22Rv1 (cell line): ENCODE measurements around the gene ICE1.

ENCODE experiments used
- H3K27ac ChIP-seq: fragments of 450-650 bp; 2 replicates; pipeline ENCODE4 v1.5.1; 2017
- ZFX ChIP-seq: fragments of 450-650 bp; IDR thresholded peaks from 2 replicates; pipeline ENCODE4 v1.6.1; 2017; ENCODE audit warnings: antibody characterized with exemption, borderline replicate concordance
- TF ChIP-seq, protein P1 (sequence below): fragments of 450-650 bp; IDR thresholded peaks from 2 replicates; pipeline ENCODE4 v1.5.1; 2017; ENCODE audit warnings: mild to moderate bottlenecking

Gene ICE1, protein sequence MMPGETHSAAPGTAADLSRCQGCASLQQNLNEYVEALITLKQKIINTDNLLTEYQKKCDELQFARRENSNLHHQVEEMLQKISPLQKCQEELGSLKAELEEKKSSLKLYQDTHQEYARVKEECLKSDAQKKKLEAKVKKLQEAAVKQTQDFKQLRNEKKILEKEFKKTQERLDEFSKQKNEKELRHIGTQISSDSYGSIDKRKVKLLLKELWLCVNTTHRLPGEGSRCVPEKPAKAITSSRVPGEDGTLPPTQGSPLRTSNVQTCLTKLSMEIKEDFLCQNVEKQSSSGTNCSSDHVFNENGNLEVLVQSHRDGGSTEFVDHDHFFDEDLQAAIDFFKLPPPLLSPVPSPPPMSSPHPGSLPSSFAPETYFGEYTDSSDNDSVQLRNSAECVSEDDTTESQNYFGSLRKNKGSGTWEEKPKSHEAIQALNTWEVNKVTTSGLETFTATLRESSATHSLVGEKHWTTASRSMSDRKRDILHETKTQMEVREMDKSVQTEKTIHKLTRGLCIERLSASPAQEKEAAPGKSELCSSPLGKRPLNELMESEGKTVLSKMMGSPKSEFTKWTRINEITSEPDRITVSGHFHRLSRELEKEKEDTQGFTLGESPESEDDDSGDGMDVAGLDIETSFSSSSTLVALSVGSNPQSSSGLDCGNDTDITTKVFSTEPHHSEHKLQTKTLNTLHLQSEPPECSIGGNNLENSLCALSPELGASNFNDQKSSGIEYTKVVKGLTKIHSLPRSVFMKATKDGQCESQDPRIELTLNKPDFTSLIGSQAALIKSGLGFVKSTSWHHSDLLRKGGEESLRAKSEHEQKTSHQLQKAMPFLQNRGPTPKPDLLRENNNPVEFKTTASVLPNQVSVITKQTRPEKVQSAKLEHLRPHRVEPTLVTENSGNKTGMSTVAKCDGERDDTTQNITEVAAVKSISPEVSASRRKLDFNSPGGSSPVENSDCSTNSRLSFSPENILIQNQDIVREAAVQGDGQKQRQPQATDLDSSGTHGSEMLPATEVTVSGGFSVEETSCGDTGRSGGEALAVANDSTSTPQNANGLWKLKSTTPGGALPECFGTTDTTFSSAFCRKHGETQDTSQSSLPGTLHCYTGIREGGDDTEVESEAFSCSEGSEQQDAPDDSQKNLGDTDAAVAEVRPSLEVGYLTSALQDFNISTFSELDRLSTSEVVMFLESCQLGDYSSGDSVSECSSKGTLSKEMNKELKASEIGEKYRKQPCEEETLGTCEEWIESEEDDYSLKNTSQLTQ (N-terminal part only)

DNA sequence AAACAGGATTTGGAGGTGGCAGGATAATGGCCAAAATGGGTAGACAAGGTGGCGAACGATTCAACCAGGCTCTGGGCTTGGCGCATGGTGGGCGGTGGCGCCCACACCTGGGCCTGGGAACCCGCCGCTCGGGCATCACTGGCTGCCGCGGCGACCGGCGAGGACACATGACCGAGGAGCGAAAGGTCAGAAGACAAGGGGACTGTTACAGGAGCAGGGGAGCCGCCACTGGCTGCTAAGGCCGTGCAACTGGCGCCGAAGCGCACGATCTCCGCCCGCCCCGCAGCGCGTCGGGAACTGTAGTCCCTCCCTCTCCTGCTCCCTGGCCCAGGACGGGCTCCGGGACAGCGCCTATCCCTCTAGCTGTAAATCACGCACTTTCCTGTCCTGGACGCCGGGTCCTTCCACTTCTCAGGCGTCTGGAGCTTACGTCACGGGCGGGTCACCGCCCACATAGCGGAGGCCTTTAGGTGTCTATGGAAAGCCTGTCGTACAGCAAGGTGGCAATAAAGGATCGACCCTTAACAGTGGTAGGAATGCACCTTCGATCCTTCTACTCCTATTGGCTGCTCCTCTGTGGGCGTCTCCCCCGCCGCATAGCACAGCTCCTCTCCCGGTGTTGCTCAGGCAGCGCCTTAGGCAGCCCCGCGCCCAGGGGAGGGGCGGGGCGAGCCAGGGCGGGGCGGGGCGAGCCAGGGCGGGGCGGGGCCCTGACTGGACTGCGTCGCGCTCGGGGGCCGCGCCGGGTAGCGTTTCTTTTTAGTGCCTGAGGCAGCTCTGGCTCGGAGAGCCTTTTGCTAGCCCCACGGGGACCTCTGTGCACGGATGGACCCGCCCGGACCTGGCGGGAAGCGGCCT is at the start of gene ICE1:
Gene ICE1, plus strand, starts transcription at position 717 of the 858 bp plus-strand sequence. CDS start 239 bp downstream, outside the sequence.
- TF ChIP-seq, protein P1, sequence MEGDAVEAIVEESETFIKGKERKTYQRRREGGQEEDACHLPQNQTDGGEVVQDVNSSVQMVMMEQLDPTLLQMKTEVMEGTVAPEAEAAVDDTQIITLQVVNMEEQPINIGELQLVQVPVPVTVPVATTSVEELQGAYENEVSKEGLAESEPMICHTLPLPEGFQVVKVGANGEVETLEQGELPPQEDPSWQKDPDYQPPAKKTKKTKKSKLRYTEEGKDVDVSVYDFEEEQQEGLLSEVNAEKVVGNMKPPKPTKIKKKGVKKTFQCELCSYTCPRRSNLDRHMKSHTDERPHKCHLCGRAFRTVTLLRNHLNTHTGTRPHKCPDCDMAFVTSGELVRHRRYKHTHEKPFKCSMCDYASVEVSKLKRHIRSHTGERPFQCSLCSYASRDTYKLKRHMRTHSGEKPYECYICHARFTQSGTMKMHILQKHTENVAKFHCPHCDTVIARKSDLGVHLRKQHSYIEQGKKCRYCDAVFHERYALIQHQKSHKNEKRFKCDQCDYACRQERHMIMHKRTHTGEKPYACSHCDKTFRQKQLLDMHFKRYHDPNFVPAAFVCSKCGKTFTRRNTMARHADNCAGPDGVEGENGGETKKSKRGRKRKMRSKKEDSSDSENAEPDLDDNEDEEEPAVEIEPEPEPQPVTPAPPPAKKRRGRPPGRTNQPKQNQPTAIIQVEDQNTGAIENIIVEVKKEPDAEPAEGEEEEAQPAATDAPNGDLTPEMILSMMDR = no peak
- no peak for TF ChIP-seq ZFX
- H3K27ac ChIP-seq = peak within 1 kb of the TSS; percentile 88

DNA sequence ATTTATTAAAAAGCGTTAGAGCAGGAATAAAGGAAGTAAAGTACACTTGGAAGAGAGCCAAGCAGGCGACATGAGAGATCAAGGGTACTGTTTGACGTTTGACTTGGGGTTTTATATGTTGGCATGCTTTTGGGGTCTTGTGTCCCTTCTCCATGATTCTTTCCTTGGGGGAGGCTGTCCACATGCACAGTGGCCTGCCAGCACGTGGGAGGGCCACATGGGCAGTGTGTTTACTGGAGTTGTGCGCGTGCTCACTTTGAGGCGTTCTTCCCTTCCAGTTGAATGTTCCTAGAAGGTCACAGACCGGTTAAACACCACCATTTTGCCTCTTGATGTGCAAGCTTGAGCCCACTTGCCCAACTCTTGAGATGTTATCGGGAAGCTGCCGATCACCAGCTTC is 49.5 kb upstream of the ICE1 start:
- H3K27ac ChIP-seq = no peak overlapping the region
- TF ChIP-seq ZFX = no peak
- TF ChIP-seq, protein P1 = no peak

DNA sequence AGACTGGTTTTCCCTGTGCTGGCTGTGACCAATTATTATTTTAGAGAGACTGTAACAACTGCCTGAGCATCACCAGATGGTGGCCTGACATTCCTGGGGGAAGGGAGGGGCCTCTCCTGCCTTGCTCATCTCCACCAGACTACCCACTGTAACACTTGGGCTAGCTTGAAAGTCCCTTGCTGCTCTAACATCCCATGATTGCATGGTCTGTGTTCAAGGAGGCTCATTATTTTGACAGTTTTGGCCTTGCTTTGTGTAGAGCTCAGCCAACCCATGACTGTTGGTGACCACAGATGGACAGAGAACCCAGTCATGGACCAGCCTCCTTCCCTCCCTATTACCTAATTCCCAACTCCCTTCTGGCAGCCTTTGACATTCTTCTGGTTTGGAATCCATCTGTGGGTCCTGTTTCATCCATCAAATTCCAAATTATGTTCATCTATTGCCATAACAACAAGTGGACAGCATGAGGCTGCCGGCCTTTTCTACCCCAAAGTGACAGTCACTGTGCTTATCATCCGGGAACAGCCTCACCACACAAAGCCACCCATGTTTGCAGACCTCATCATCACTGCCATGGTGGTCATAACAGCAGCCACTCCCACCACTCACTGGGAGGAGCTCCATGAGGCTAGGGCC is 49.0 kb upstream of the ICE1 start:
- no peak overlapping the region for H3K27ac ChIP-seq
- no peak for TF ChIP-seq ZFX
- TF ChIP-seq, protein P1 = no peak

DNA sequence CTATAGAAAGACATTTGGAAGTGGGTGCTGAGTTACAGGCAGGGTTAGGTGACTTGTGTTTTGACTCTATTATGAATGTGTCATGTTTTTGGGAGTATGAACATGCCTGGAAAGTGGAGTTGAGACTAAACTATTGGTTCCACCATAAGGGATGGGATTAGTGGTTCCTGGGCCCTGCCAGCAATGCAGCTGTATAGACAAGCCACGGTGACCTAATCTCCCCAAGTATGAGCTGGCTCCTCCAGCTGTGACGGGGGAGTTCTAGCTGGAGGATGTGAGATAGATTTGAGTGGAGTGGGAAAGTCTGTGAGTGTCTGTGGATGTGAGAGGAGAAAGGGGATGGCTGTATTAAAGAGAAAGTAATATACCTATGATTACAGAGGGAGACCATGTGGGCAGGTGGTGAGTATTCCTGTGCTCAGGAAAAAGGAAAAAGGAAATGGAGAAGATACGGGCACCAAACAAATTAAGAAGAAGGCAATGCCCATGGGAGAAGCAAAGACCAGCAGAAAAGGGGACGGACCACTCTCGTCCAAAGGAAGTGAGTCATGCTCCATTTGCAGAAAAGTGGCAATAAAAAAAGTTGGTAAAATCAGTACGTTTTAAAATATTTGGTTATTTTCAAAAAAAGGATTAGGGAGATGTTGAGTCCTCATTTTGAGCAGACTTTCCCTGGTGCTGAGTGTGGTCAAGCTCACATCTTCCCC is 48.3 kb upstream of the ICE1 start:
- no peak overlapping the region for H3K27ac ChIP-seq
- TF ChIP-seq ZFX = no peak
- TF ChIP-seq, protein P1 = no peak

DNA sequence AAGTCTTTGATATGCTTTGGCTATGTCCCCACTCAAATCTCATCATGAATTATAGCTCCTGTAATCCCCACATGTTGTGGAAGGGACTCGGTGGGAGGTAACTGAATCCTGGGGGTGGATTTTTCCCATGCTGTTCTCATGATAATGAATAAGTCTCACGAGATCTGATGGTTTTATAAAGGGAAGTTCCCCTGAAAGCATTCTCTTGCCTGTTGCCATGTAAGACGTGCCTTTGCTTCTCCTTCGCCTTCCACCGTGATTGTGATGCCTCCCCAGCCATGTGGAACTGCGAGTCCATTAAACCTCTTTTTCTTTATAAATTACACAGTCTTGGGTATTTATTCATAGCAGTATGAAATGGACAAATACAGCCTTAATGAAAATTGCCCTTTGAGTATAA is 44.7 kb upstream of the ICE1 start:
- TF ChIP-seq, protein P1 = no peak
- TF ChIP-seq ZFX = no peak
- no peak overlapping the region for H3K27ac ChIP-seq

DNA sequence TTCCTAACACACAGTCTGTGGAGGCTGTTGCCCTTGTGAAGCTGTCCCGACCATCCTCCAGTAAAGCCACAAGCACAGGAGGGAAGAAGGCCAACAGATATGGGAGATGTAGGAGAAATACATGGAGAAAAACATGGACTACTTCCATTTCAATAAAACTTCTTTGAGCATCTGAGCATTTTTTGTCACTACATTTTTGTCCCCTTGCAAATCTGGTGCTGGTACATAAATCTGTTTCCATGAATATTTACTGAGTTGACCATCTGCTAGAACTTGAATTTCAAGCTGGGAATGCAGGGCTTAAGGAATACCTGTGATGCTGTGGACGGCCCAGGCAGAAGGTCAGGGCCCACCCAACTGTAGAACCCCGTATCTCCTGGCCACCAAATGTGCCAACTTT is 43.9 kb upstream of the ICE1 start:
- TF ChIP-seq, protein P1 = no peak
- no peak for TF ChIP-seq ZFX
- H3K27ac ChIP-seq = no peak overlapping the region
